GM18517 (cell line): ENCODE measurements around the gene NSMCE3.

ENCODE experiments used
- ATAC-seq: cut with Tn5 transposase; IDR thresholded peaks from one replicate; pipeline ENCODE4 v1.9.1; 2021; ENCODE audit warnings: mild to moderate bottlenecking, moderate library complexity; ENCODE audit not compliant: unreplicated experiment

The NSMCE3 gene

DNA sequence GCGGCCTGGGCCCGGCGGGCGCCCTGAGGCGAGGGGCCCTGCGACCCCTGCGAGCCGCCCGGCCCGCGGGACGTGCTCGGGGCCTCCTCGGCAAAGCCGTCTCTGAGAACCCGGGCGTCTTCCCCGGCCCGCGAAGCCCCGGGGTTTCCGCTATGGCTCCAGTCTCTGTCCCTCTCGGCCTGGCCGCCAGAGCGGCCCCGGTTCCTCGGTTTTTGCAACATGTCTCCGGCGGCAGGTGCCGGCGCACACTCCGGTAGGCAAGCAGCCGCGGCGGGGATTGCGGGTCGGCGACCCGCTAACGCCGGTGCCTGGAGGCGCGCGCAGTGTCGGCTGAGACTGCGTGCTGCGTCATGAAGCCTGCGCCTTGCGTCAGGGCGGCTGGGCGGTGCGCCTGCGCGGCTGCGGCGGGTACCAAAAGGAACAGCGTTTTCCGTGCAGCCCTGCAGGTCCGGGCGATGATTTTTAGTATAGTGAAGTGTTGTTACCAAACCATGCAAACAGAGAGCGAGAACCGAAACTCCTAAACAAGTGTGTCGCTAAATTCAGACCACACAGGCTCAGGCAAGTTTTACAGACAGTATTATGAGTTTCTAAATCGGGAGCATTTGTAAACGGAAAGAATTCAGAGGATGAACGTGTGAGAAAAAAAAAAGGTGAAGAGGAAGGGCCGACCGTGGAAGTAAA lies at the start of gene NSMCE3:
Gene NSMCE3 (minus strand): TSS at position 338 of the 684 bp plus-strand sequence. CDS start 117 bp downstream, at position 221.
- peak; percentile 96 for ATAC-seq

- no peak for ATAC-seq
Measured at GRCh38 chr15:29316422-29316821, 46.8 kb upstream of the NSMCE3 start.

GRCh38 chr15:29312387-29312786 lies 42.8 kb upstream of the NSMCE3 start:
- ATAC-seq, result no peak

- no peak for ATAC-seq
Measured at GRCh38 chr15:29311696-29312095, 42.1 kb upstream of the NSMCE3 start.

DNA sequence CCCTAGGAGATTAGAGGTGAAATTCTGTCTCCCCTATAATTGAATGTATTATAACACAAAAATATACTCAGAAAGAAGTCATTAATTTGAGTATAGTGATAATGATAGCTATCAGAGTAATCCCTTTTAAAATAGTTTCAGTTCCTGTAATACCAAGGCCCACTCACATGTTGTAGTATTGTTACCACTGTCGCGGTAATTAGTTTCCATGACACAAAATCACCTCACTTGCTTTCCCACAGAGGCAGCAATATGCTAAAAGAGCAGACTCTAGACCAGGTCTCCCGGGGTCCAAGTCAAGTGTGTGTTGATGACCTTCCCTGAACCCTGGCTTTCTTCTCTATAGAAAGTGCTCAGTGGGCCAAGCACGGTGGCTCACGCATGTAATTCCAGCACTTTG lies 39.5 kb upstream of the NSMCE3 start:
- ATAC-seq, result peak; percentile 73

DNA sequence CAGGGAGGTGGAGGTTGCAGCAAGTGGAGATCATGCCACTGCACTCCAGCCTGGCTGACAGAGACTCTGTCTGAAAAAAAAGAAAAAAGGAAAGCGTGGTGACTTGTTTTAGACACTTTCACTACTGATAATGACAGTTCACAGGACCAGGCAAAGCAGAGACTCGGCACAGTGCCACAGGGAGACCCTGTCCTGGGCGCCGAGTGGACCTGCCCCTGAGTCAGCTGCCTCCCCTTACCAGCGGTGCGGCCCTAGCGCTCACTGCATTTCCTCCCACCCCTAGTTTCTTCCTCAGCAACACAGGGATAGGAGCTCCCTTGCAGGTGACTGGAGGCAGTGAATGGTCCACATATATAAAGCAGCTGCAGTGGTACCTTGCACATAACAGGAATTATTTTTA lies 38.7 kb upstream of the NSMCE3 start:
- no peak for ATAC-seq

DNA sequence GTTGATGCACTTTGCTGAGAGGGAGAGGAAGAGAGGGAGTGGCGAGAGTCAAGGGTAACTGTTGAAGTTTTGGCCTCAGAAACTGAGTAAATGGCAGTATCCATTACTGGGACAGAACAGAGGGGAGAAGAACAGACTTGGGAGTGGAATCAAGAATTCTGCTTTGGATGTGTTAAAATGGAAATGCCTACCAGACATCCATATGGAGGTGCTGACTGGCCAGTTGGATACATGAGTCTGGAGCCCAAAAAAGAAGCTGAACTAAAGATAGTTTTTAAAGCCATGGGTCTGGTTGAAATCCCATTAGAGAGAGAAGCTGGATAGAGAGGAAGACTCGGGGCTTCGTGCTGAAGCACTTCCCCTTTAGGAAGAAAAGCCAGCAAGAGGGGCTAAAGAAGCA lies 35.9 kb upstream of the NSMCE3 start:
- ATAC-seq, result no peak

DNA sequence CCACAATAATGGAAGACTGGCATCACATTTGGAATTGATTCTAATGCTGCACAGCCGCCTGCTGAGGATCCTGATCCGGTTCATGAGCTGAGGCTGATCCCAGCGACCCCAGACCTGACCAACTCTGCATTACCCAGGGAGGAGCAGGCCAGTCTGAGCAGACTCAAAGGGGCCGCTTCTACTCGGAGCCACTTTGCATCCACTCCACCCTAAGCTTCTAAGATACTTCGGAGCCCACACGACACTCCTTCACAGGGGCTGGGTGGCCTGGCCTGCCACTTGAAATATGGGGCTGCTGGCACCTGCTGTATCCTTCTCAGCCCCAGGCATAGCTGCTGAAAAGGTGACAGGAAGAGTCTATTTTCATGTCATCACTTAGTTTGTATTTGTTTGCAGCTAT lies 33.2 kb upstream of the NSMCE3 start:
- ATAC-seq, result no peak

- no peak for ATAC-seq
Measured at GRCh38 chr15:29299784-29300183, 30.2 kb upstream of the NSMCE3 start.

DNA sequence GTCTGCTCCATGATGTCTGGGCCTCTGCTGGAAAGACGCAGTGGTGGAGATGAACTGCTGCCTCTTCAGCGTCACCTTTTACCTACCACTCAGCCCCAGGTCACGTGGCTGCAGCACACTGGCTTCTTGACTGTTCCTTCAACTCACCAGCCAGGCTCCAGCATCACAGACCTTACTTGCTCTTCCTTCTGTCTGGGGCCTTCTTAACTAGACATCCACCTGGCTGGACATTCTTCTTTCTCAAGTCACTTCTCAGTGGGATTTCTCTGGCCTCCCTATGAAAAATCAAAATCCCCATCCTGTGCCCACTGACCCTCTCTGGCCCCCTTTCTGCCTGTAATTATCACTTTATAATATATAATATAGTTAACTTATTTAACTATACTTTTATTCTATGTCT lies 29.7 kb upstream of the NSMCE3 start:
- no peak for ATAC-seq

- no peak for ATAC-seq
Measured at GRCh38 chr15:29294732-29295325, 25.2 kb upstream of the NSMCE3 start.

GRCh38 chr15:29291067-29291845 lies 21.6 kb upstream of the NSMCE3 start:
- ATAC-seq, result no peak

- no peak for ATAC-seq
Measured at GRCh38 chr15:29289173-29289572, 19.6 kb upstream of the NSMCE3 start.

- ATAC-seq, result no peak
Measured at GRCh38 chr15:29285386-29285785, 15.8 kb upstream of the NSMCE3 start.

- ATAC-seq, result no peak
Measured at GRCh38 chr15:29283381-29283780, 13.8 kb upstream of the NSMCE3 start.

- no peak for ATAC-seq
Measured at GRCh38 chr15:29280514-29280913, 10.9 kb upstream of the NSMCE3 start.

DNA sequence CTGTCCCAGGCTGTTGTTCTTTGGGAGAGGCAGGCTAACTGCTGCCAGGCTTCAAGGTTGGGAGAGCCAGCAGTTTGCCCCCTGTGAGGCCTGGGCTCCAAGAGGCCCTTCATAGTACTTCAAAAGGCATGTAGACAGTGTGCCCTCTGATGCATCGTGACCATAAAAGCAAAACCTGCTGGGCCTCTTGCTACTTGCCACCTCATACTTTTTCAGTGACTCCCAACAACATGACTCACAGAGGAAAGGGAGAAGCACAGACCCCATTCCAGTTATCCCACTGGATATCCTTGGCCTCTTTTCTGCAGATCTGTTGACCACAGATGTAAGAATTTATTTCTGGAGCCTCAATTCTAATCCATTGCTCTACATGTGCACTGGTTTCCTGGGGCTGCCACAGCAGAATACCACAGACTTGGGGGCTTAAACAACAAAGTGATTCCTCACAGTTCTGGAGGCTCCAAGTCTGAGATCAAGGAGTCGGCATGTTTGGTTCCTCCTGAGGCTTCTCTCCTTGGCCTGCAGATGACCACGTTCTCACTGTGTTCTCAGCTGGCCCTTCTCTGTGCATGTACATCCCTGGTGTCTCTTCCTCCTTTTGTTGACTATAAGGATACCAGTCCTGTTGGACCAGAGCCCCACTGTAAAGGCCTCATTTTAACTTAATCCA lies 8.9 kb upstream of the NSMCE3 start:
- ATAC-seq, result no peak

- ATAC-seq, result no peak
Measured at GRCh38 chr15:29276366-29276765, 6.7 kb upstream of the NSMCE3 start.

DNA sequence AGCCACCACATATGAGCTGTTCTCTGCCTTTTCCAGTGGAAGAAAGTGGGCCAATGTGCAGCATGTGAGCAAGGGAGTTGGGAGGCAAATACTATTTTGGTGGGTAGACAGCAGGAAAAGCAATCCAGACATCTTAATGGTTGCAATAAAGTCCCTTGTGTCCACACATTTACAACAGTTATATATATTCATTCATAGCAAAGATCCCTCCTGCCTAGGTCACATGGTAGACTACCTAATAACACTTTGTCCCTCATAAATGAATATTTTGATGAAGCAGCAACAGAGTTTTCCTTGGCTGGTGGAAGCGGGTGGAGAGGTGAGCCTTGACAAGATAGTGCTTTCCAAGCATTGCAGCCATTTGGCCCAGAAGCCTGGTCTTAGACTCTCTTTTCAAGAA lies 6.2 kb upstream of the NSMCE3 start:
- ATAC-seq, result no peak

DNA sequence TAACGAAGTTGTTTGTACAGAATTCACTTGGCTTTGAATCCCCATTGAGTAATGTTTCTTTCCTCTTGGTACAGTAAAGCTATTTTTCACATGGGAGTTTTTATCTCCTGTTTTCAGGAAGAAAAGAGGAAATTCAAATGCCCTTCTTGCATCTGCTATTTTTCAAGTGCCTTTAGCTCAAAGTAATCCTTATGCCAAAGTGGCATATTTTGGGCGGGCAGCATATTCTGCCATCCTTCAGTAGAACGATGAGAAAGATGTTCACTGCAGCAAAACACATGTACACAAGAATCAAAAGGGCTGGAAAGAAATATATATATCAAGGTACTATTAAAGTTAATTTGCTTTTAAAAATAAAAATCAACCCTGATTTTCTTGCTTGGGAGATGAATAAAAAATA lies 5.3 kb upstream of the NSMCE3 start:
- ATAC-seq, result no peak

DNA sequence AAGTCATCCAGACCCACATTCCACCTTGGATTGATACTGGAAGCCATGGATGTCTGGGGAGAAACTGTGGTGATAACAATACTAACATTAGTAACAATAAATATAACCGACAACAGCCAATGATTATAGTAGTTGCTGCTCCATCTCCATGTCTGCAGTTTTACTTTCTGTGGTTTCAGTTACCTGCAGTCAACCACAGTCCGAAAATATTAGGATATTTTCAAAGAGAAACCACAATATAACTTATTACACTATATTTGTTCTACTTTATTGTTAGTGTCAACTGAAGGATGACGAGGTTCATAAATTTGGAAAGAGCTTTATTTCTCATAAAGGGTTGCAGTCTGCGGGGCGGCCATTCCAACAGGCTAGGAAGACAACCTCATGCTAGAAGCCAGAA lies 2.6 kb upstream of the NSMCE3 start:
- ATAC-seq, result no peak

GRCh38 chr15:29270976-29271375 lies 1.4 kb upstream of the NSMCE3 start:
- no peak for ATAC-seq
